Spleen (tissue), 11 donors: ENCODE results near the gene CPOX. TPM values are rescaled to one million over a fixed set of nuclear protein-coding genes. Genes with fewer than 3 reads are reported as not detected.

Experiments used
- DNase-seq: peaks from one replicate; pipeline ENCODE4 v3.0.0-alpha.2; 2020
- H3K27ac ChIP-seq, 8 donors: fragments of 200-600 bp; sonication (generic) in 7 of 8; 1 replicate in 4 of 8; 2 replicates in 4 of 8; pipeline versions ENCODE4 v1.5.0 to v1.8.0; 2016 to 2021; ENCODE audit warnings: inconsistent platforms in 4 of 8, mild to moderate bottlenecking in 4 of 8, moderate library complexity in 1 of 8
- H3K27me3 ChIP-seq, 7 donors: fragments of 200-600 bp; sonication (generic) in 6 of 7; replicated peaks in 1 of 7; 1 replicate in 4 of 7; 2 replicates in 3 of 7; pipeline versions ENCODE4 v1.5.0 to v1.8.0; 2016 to 2021; ENCODE audit warnings: inconsistent platforms in 3 of 7, mild to moderate bottlenecking in 1 of 7
- H3K36me3 ChIP-seq, 6 donors: fragments of 200-600 bp; sonication (generic) in 5 of 6; 1 replicate in 4 of 6; 2 replicates in 2 of 6; pipeline versions ENCODE4 v1.5.0 to v1.8.0; 2016 to 2021; ENCODE audit warnings: inconsistent platforms in 2 of 6
- H3K4me1 ChIP-seq, 6 donors: fragments of 200-600 bp; sonication (generic) in 5 of 6; 1 replicate in 3 of 6; 2 replicates in 3 of 6; pipeline versions ENCODE4 v1.5.0 to v1.8.0; 2016 to 2021; ENCODE audit warnings: inconsistent platforms in 3 of 6
- H3K4me3 ChIP-seq, 8 donors: fragments of 200-600 bp; sonication (generic) in 7 of 8; 1 replicate in 4 of 8; 2 replicates in 4 of 8; pipeline versions ENCODE4 v1.5.0 to v1.8.0; 2016 to 2021; ENCODE audit warnings: inconsistent platforms in 4 of 8, mild to moderate bottlenecking in 4 of 8, moderate library complexity in 2 of 8
- H3K9me3 ChIP-seq, 8 donors: fragments of 200-600 bp; sonication (generic) in 7 of 8; 1 replicate in 4 of 8; 2 replicates in 4 of 8; pipeline versions ENCODE4 v1.5.0 to v1.8.0; 2016 to 2021; ENCODE audit warnings: inconsistent platforms in 4 of 8
- POLR2A ChIP-seq, 3 donors: fragments of 450-650 bp; IDR thresholded peaks; one replicate each; pipeline ENCODE4 v1.5.1; 2017; ENCODE audit warnings: antibody characterized with exemption in 3 of 3, mild to moderate bottlenecking in 1 of 3
- POLR2AphosphoS5 ChIP-seq, 3 donors: sonication (generic); formaldehyde crosslinking; IDR thresholded peaks; one replicate each; pipeline ENCODE4 v1.5.1; 2017; ENCODE audit warnings: antibody characterized with exemption in 3 of 3
- whole genome bisulfite sequencing, 5 donors: extraction: QIAGEN DNeasy Blood & Tissue Kit in 3 of 5; methylation state at CpG; one replicate each; pipeline versions ENCODE4 v1.1.5 to v1.1.7; 2013 to 2018; 5-methylcytosine and 5-hydroxymethylcytosine counted together
- intact Hi-C: fragments of 100-400 bp; cut with DNase I; formaldehyde crosslinking; loops from one replicate; pipeline ENCODE4 v1.15.0; 2023; ENCODE audit warnings: low total_unique reads
- polyA plus RNA-seq, 3 donors: library from polyadenylated mRNA; stranded (reverse); fragments of 200-250 nt; gene quantifications; one replicate each; pipeline ENCODE4 v1.2.1, GENCODE V29; 2013
- total RNA-seq, 7 donors: library from RNA; depleted of rRNA in 3 of 7; stranded (reverse); fragments of >200 nt in 3 of 7; fragmentation: NEBNext Ultra II Directional in 4 of 7; extraction: Animal tissue kit (Norgen Biotek cat#: 25700) in 4 of 7; gene quantifications; one replicate each; pipeline versions ENCODE4 v1.1.0 to v1.2.1, GENCODE V29; 2016 to 2021
- TF ChIP-seq, protein P1 (sequence below), 11 experiments: fragments of 200-600 bp in 7 of 11; fragments of 450-650 bp in 4 of 11; sonication (generic) in 4 of 11; IDR thresholded peaks in 8 of 11; conservative IDR thresholded peaks in 3 of 11; 1 replicate in 7 of 11; 2 replicates in 4 of 11; pipeline versions ENCODE4 v1.4.0 to v1.8.0; 2016 to 2021; ENCODE audit warnings: antibody characterized with exemption in 11 of 11, inconsistent platforms in 4 of 11, mild to moderate bottlenecking in 1 of 11
- donor health status: healthy with polysubstance abuse.
- donor health status: DM: no; HTN: no; CAD: no; lungs with moderate emphysema.
- donor health status: DM: no; HTN: no; CAD: no.
- donor health status: Bipolar disorder and iron deficiency.
- donor health status: healthy.
- donor health status: DM: no; HTN: no; CAD: no.
- donor health status: DM: yes; HTN: yes; CAD: no.

Gene CPOX
- total and polyA plus RNA-seq, 10 donors, result 9.8 to 26.0 (median 16.6) TPM

DNA sequence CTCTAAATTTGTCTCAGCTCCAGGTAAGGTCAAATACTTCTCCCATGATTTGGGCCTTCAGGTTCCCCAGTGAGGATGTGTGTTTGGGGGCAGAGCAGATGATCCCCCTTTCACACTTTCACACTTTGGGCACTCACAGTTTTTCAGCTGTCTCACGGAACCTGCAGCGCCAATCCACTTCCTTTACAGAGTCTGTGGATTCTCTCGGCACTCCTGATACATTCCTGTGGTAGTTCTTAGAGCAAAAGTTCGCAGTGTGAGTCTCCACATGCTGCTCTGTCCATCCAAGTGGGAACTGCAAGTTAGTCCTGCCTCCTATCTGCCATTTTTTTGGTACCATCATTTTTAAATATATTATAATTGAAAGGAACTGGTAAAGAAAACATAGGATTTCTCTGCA, 20.2 kb upstream of the CPOX start:
- Histone ChIP-seq H3K4me3 (no peak overlapping the region), H3K27me3 (peaks cover 0 to 3% (median 0%) of the 10 kb centered on the region in 7 donors), H3K36me3 (no peaks in the 10 kb centered on the region), H3K27ac (peak overlapping the region in 3 of 8 donors; percentile 21 to 65 (median 54)), H3K9me3 (peaks cover 0 to 22% (median 13%) of the 10 kb centered on the region in 8 donors), H3K4me1 (no peaks in the 10 kb centered on the region)
- DNase-seq, result no peak
- WGBS, 5 donors, result 70 to 90% (median 79%) methylated on average over 4 of the region's 4 CpGs
- TF ChIP-seq POLR2A (IDR thresholded peaks at IDR 0.05), result no peak
- TF ChIP-seq, protein P1, sequence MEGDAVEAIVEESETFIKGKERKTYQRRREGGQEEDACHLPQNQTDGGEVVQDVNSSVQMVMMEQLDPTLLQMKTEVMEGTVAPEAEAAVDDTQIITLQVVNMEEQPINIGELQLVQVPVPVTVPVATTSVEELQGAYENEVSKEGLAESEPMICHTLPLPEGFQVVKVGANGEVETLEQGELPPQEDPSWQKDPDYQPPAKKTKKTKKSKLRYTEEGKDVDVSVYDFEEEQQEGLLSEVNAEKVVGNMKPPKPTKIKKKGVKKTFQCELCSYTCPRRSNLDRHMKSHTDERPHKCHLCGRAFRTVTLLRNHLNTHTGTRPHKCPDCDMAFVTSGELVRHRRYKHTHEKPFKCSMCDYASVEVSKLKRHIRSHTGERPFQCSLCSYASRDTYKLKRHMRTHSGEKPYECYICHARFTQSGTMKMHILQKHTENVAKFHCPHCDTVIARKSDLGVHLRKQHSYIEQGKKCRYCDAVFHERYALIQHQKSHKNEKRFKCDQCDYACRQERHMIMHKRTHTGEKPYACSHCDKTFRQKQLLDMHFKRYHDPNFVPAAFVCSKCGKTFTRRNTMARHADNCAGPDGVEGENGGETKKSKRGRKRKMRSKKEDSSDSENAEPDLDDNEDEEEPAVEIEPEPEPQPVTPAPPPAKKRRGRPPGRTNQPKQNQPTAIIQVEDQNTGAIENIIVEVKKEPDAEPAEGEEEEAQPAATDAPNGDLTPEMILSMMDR (IDR thresholded peaks at IDR 0.05 in 8 of 11, conservative IDR thresholded peaks at IDR 0.05 in 3 of 11), result no peak
- TF ChIP-seq POLR2AphosphoS5 (IDR thresholded peaks at IDR 0.05), result no peak
- intact Hi-C loops, result no loop called here

DNA sequence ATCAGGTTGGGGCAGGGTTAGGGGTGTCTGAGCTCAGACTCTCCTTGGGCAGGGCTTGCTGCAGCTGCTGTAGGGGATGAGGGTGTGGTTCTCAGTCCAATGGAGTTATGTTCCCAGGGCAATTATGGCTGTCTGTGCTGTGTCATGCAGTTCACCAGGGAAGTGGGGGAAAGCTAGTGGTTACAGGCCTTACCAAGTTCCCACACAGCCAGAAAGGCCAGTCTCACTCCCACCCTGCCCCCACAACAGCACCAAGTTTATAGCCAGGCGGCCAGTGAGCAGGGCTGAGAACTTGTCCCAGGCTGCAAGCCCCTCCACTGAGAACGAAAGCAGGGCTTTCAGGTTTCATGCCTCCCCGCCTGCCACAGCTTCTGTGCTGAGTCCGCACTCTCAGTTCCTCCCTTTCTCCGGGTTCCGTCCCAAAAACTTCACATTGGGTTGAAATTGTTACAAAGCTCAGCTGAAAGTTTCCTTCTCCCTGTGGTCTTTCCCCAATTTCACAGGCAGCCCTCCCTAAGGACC, 19.6 kb upstream of the CPOX start:
- Histone ChIP-seq H3K4me1 (no peaks in the 10 kb centered on the region), H3K36me3 (no peaks in the 10 kb centered on the region), H3K27me3 (peaks cover 0 to 3% (median 0%) of the 10 kb centered on the region in 7 donors), H3K9me3 (peaks cover 0 to 22% (median 13%) of the 10 kb centered on the region in 8 donors), H3K27ac (peak overlapping the region in 4 of 8 donors; percentile 21 to 65 (median 38)), H3K4me3 (no peak overlapping the region)
- peak; percentile 76 for DNase-seq
- intact Hi-C loops, result no loop called here
- 78 to 85% (median 81%) methylated on average over 6 of the region's 6 CpGs for WGBS, 5 donors
- TF ChIP-seq POLR2AphosphoS5 (IDR thresholded peaks at IDR 0.05), result peak in 1 of 3 donors; percentile 41
- TF ChIP-seq POLR2A (IDR thresholded peaks at IDR 0.05), result no peak

DNA sequence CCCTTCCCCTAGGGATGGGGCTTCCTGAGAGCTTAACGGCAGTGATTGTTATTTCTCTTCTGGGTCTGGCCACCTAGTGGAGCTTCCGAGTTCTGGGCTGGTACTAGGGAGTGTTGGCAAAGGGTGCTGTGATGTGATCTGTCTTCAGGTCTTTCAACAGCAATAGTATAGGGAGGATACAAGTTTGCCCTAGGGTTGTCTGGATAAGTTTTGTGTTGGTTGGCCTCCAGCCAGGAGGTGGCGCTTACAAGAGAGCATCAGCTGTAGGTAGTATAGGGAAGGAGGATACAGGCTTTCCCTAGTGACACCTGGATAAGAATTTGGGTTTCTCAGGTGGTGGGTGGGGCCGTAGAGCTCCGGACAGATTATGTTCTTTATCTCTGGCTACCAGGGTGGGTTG, 19.2 kb upstream of the CPOX start:
- no peak for DNase-seq
- TF ChIP-seq, protein P1 (IDR thresholded peaks at IDR 0.05 in 8 of 11, conservative IDR thresholded peaks at IDR 0.05 in 3 of 11), result no peak
- no peak for TF ChIP-seq POLR2A (IDR thresholded peaks at IDR 0.05)
- TF ChIP-seq POLR2AphosphoS5 (IDR thresholded peaks at IDR 0.05), result no peak
- intact Hi-C loops, result no loop called here
- peaks cover 0 to 3% (median 0%) of the 10 kb centered on the region in 7 donors for H3K27me3 ChIP-seq
- WGBS, 5 donors, result 79 to 89% (median 85%) methylated on average over 5 of the region's 5 CpGs
- H3K9me3 ChIP-seq, result peaks cover 0 to 22% (median 13%) of the 10 kb centered on the region in 8 donors
- H3K4me1 ChIP-seq, result no peaks in the 10 kb centered on the region
- no peak overlapping the region for H3K4me3 ChIP-seq
- H3K27ac ChIP-seq, result peak overlapping the region in 3 of 8 donors; percentile 21 to 65 (median 54)
- no peaks in the 10 kb centered on the region for H3K36me3 ChIP-seq

DNA sequence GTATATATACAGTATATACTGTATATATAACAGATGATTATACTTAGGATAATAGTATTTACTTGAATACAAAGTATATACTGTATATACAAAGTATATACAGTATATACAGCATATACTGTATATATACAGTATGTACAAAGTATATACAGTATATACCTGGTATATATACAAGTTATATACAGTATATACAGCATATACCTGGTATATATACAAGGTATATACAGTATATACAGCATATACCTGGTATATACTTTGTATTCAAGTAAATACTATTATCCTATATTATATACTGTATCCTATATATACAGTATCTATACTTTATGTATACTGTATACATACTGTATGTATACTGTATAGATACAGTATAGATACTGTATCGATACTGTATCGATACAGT, 14.6 kb upstream of the CPOX start:
- Histone ChIP-seq H3K27me3 (no peaks in the 10 kb centered on the region), H3K27ac (no peak overlapping the region), H3K36me3 (no peaks in the 10 kb centered on the region), H3K4me3 (no peak overlapping the region), H3K4me1 (no peaks in the 10 kb centered on the region), H3K9me3 (peaks cover 0 to 22% (median 13%) of the 10 kb centered on the region in 8 donors)
- no peak for TF ChIP-seq POLR2AphosphoS5 (IDR thresholded peaks at IDR 0.05)
- TF ChIP-seq POLR2A (IDR thresholded peaks at IDR 0.05), result no peak
- TF ChIP-seq, protein P1 (IDR thresholded peaks at IDR 0.05 in 8 of 11, conservative IDR thresholded peaks at IDR 0.05 in 3 of 11), result no peak
- WGBS, 5 donors, result 54 to 95% (median 90%) methylated on average over 2 of the region's 2 CpGs
- DNase-seq, result no peak
- intact Hi-C loops, result loop anchor here (10.0 kb wide), 1 partner anchor 387 kb away; no protein-coding TSS in a partner anchor
